Measurements from ENCODE around the gene CCDC192. TPM values are rescaled to one million over a fixed set of nuclear protein-coding genes. Genes with fewer than 3 reads are reported as not detected.
"Not testable (repeated sequence)": the region's sequence is repeated elsewhere in the genome, so short reads cannot be mapped to it uniquely, and the experiment has no call there.

CCDC192 gene
- total RNA-seq, 2 donors from 2014 or later, result not detected

DNA sequence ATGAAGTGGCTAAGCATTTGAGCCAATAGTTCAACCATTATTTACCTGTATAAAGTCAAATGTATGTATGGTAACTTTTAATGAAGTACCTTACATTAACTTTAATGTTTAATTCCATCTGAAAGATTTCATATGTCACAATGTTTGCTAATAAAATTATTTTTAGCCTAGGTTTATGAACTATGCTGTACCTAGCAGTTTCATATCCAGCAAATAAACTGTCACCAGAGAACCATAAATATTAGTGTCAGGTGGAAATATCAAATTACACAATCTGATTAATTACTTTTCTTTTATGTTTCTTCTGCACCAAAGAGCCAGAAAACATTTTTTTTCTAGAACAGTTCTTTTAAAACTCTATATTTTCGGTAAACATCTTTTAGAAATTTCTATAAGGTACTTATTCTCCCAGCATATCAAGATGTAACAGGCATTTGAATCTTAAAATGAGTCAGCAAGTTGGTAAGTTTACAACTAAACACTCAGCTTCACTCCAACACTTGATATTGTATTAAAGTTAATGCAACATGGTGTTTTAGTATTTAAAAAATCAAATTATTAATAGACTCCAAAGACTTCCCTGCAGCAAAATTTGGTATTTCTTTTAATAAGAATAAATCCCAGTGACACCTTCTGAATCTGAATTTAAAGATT lies 8.5 kb upstream of the CCDC192 start:
- H3K9me3 Mint-ChIP-seq, result peaks cover 0 to 4% of the 10 kb centered on the region in 2 donors
- no peak overlapping the region for H3K27ac Mint-ChIP-seq
- ATAC-seq, result no peak
- no peaks in the 10 kb centered on the region for H3K36me3 Mint-ChIP-seq
- no peak for DNase-seq (ENCODE audit: low spot score in 2 of 2)

DNA sequence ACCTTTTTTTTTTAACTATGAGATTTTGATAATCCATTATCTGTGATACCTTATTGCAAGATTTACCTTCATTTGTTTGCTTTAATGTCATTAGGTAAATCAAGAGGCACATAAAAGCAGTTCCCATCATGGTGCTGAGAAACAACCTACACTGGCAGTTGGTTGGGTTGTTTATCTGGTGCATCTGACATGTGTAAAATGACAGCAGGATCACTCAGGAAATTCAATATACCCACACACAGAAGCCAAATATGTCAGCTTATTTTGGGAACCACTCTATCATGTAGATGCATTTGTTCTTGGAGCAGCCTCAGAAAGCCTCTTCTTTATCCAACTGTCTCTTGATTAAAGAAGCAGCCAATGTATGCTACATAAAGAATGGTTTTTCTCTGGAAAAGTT lies 7.8 kb upstream of the CCDC192 start:
- H3K9me3 Mint-ChIP-seq, result peaks cover 0 to 4% of the 10 kb centered on the region in 2 donors
- DNase-seq (ENCODE audit: low spot score in 2 of 2) (no peak), ATAC-seq (no peak)
- no peaks in the 10 kb centered on the region for H3K36me3 Mint-ChIP-seq
- no peak overlapping the region for H3K27ac Mint-ChIP-seq

DNA sequence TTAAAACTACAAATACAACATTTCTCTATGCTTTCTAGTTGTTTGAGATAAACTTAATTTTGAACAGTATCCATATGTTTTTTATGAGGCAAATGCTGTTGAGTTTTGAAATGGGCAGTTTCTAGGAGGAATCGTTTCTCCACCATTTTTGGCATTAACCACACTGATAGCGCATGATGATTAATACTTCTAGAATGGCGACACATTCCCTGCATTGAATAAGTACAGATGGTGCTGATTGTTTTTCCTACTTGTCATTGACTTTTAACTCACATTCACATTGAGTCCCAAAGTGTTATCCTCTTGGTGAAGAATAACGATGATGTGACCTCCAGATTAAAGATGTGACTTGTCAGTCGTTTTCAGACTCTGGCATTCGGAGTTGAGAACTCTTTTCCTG lies 6.5 kb upstream of the CCDC192 start:
- ATAC-seq, result no peak
- Mint-ChIP-seq H3K36me3 (no peaks in the 10 kb centered on the region), H3K9me3 (no peaks in the 10 kb centered on the region), H3K27ac (no peak overlapping the region)
- no peak for DNase-seq (ENCODE audit: low spot score in 2 of 2)

DNA sequence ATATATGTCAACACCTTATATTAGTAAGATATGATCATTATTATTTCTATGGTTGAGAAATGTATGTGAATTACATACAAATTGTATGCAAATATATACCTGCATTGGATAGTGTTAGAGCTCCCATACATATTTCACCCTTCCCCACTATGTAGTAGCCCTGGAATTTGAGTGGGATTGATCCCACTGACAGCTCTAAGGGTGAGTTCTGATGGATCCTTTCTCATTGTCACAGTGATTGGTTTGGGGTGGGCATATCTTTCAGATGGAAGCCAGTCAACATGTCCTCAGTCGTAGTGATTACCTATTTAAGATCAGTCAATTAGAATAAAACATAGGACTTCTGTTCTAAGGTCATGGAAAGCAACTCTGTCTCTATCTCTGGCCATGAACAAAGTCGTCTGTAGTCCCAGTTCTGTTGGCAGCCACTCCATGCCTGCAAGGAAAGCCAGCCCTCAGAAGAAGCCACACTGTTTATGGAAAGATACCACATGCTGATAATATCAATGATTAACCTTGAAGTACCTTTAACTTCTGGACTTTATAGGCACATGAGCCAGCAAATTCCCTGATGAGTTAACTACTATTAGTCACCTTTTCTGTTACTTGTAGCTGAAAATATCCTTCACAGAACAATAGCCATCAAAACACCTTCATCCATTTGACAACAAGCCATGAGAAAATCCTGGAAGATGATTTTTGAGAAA lies 5.1 kb upstream of the CCDC192 start:
- no peaks in the 10 kb centered on the region for H3K36me3 Mint-ChIP-seq
- DNase-seq (ENCODE audit: low spot score in 2 of 2), result no peak
- no peaks in the 10 kb centered on the region for H3K9me3 Mint-ChIP-seq
- no peak for ATAC-seq
- no peak overlapping the region for H3K27ac Mint-ChIP-seq

DNA sequence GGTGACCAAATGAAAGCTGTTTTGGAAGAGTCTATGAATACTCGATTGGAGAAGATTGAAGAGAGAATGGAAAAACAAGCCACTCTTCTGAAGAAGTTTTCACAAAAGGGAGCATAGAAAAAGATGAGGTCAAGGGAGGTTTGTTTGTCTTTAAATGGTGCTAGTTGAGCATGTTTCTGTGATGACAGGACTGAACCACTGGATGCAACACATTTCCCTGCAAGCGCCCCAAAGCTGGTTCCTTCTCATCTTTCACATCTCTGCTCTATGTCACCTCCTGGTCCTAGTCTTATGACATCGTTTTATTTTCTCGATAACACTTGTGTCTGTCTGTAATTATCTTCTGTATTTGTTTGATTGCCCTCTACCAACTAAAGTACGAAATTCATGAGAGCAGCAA lies 3.8 kb upstream of the CCDC192 start:
- Mint-ChIP-seq H3K9me3 (no peaks in the 10 kb centered on the region), H3K36me3 (no peaks in the 10 kb centered on the region), H3K27ac (no peak overlapping the region)
- ATAC-seq (no peak), DNase-seq (ENCODE audit: low spot score in 2 of 2) (no peak)

DNA sequence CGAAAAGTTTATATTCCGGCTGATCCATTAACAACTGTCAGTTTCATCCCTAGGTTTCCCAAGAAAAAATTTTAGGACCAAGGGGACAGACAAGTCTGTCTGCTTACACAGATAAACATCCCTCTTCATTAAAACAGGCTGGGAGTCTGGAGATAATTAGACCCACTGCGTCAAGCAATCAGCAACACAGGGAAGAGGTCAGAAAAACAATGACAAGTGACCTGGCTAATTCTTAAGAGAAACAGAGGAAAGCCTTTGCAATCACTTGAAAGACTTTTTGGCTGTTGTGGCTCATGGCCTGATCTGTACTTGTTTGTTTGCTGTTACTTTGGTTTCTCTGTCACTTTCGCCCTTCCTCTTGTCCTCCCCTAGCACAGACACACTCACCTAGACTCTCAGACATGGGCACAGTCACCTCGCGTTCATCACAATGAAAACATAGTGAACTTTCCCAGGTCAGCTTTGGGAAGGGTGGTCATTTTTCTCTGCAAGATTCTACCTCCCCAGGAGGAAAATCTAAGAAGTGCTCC lies 2.9 kb upstream of the CCDC192 start:
- Mint-ChIP-seq H3K36me3 (no peaks in the 10 kb centered on the region), H3K9me3 (no peaks in the 10 kb centered on the region), H3K27ac (no peak overlapping the region)
- DNase-seq (ENCODE audit: low spot score in 2 of 2), result no peak
- no peak for ATAC-seq

DNA sequence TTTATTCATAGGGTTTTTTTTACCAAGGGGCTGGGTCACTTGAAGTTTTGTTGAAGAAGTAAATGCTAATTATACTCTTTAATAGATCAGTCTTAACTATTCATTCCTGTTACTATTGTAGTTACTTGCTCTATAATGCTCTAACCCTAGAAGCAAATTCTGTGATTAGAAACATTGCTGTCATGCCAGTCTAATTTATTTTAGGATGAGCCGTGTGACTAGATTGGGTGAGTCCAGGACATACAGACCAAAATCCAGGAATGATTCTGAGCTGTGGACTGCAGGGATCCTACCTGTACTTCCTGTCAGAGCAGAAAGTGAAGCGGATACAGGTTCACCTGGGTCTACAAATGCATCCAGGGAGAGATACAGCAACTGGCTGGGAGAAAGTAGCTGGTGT lies 757 bp upstream of the CCDC192 start:
- Mint-ChIP-seq H3K9me3 (no peaks in the 10 kb centered on the region), H3K27ac (no peak overlapping the region), H3K36me3 (no peaks in the 10 kb centered on the region)
- ATAC-seq (no peak), DNase-seq (ENCODE audit: low spot score in 2 of 2) (no peak)

DNA sequence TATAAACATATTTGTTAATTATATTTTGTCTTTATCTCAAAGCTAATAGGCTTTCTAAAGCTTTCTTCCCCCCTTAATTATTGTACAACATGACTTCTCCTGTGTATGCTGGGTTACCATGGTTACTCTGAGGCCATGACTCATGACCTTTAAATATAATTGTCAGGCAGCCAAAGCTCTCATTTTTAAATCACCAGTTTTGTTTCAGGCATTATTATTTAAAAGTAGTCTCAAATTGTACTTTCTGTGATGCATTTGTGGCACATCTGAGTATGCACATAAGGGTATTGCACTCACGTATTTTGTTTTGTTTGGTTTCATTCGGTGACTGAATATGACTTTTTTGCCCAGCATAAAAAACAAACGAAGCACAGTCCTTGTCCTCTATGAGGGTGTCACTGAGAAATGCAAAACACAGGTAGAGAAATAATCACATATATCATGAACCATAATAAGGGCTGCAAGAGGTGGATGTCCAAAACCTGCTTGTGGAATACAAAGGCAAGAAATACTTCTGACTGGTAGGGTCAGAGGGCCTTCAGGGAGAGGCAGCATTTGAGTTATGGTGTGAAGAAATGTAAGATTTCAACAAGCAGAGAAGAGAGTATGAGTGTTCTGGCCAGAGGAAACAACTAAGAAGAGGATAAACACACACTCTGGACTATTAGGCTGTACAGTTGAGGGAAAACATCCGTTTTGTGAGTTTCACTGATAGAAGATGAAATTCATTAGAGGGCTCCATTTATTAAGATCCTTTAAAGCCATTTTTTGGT lies 2.1 kb downstream of the CCDC192 start:
- Mint-ChIP-seq H3K36me3 (no peaks in the 10 kb centered on the region), H3K9me3 (no peaks in the 10 kb centered on the region), H3K27ac (no peak overlapping the region)
- no peak for DNase-seq (ENCODE audit: low spot score in 2 of 2)
- peak in 1 of 2 donors; percentile 60 for ATAC-seq

DNA sequence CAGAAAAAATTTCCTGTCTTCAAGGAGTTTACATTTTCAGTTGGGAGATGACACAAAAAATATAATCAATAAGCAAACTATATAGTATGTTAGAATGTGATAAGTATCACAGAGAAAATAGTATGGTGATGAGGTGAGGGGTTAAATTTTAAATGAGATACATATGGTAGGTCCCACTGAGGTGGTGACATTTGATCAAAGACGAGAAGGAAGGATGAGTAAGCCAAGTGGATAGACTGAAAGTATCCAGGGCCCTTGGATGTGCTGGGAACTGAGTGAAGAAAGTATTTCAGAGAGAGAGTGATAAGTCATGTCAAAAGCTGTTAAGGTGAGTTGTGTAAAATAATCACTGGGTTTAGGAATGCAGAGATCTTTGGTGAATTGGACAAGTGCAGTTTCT lies 3.5 kb downstream of the CCDC192 start:
- H3K27ac Mint-ChIP-seq, result no peak overlapping the region
- no peaks in the 10 kb centered on the region for H3K9me3 Mint-ChIP-seq
- no peaks in the 10 kb centered on the region for H3K36me3 Mint-ChIP-seq
- DNase-seq (ENCODE audit: low spot score in 2 of 2), result no peak
- no peak for ATAC-seq

DNA sequence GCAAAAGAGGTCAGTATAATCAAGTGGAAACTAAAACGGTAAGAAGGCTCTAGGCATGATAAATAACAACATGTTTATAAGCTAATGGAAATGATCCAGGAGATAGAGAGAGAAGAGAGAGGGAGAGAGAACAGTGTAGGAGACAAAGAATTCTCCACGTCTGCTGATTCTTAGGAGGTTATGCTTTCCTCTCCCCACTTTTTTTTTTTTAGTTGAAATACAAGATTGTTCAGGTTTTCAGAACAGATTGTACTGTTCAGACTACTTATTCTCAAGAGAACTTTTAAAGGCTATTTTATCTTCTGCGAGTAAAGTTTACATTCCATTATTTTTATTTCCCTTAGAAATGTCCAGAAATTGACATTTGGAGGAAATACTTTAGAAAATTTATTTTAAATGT lies 4.0 kb downstream of the CCDC192 start:
- no peaks in the 10 kb centered on the region for H3K9me3 Mint-ChIP-seq
- DNase-seq (ENCODE audit: low spot score in 2 of 2) (no peak), ATAC-seq (no peak)

DNA sequence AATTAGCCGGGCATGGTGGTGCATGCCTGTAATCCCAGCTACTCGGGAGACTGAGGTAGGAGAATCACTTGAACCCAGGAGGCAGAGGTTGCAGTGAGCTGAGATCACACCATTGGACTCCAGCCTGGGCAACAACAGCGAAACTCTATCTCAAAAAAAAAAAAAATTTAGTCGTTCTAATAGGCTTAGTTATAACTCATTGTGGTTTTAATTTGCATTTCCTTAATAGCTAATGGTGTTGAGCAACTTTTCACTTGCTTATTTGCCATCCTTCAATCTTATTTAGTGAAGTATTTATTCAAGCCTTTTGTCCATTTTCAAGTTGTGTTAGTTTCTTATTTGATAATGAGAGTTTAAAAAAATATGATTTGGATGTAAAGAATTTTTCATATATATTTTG lies 9.9 kb downstream of the CCDC192 start:
- not testable (repeated sequence) for H3K9me3 Mint-ChIP-seq; ATAC-seq; DNase-seq (ENCODE audit: low spot score in 2 of 2); H3K36me3 Mint-ChIP-seq; H3K27ac Mint-ChIP-seq

More for the DNA sequence above, 4.0 kb downstream of the CCDC192 start:
- Mint-ChIP-seq H3K36me3 (no peaks in the 10 kb centered on the region), H3K27ac (no peak overlapping the region)

DNA sequence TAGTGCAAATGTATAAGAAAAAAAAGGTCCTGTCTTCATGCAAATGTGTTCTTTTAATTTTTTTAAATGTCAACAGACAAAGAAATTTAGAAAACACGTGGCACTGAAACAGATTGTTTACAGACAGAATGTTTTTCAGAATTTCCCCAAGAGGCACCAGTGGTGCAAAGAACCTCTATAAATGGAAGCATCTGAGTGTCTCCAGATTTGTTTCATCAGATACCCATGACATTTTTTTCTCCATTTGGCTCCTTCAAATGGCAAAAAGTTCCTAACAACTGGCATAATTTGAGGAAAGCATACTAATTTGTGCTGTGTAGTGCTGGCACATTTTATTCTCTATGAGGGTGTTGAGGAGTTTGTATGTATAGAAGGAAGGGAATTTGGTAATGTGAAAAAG lies 15.0 kb downstream of the CCDC192 start:
- peaks cover 9% of the 10 kb centered on the region in 2 donors for H3K9me3 Mint-ChIP-seq
- peaks cover 6% of the 10 kb centered on the region in 2 donors for H3K36me3 Mint-ChIP-seq
- ATAC-seq, result no peak
- DNase-seq (ENCODE audit: low spot score in 2 of 2), result no peak
- no peak overlapping the region for H3K27ac Mint-ChIP-seq

DNA sequence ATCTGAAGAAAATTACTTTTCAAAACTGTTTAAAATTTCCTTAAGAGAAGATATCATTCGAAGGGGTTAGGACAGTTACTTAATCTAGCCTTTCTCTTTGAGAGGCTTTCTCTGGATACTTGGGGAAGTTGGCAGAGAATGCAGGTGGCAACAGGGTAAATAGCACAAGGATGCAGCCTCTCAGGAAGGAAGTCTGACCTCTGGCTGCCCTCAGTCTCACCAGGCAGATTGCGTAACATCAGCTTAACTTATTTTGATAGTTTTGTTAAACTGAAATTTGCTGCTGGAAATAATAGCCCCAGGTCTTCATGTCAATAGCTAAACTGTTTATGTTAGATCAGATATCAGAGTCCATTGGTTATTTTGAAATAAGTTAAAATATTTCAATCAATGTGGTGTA lies 20.4 kb downstream of the CCDC192 start:
- peaks cover 9% of the 10 kb centered on the region in 2 donors for H3K9me3 Mint-ChIP-seq
- H3K36me3 Mint-ChIP-seq, result peaks cover 6% of the 10 kb centered on the region in 2 donors
- ATAC-seq (no peak), DNase-seq (ENCODE audit: low spot score in 2 of 2) (no peak)
- H3K27ac Mint-ChIP-seq, result no peak overlapping the region

DNA sequence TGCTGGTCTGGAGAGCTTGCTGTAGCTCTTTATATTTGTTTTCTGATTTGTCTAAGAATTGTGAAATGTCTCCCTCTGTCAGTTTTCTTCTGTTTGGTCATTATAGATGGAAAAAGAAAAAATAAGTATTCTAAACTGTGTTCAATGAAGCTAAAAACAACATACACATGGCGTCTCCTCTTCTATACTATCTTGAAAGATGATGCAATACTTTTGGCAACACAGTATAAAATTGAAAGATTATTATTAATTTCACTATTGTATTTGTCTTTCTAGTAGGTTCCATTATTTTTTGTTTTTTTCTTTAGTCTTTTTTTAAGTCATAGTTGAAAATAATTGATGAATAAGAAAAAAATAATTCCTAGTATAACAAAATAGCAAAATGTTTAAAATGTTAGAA lies 22.5 kb downstream of the CCDC192 start:
- H3K27ac Mint-ChIP-seq, result no peak overlapping the region
- no peak for ATAC-seq

DNA sequence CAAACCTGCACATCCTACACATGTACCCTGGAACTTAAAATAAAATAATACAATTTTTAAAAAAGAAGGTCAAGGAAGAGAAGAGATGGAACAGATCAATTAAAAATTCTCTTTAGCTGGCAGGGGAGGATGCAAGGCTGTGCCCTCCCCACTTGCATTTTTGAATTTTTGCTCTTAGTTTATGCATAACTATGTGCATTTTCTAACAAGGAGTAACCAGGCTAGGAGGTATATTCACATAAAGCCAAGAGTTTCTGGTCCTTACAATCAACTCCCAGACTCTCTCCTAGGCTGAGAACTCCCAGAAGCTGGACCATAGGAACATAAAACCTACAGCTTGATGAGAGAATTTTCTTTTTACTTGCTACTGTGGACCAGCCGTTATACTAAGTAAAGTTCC lies 29.8 kb downstream of the CCDC192 start:
- Mint-ChIP-seq H3K36me3 (peaks cover 0 to 7% of the 10 kb centered on the region in 2 donors), H3K27ac (no peak overlapping the region), H3K9me3 (peaks cover 0 to 10% of the 10 kb centered on the region in 2 donors)
- no peak for DNase-seq (ENCODE audit: low spot score in 2 of 2)
- no peak for ATAC-seq

More for the DNA sequence above, 22.5 kb downstream of the CCDC192 start:
- Mint-ChIP-seq H3K9me3 (peaks cover 9 to 15% of the 10 kb centered on the region in 2 donors), H3K36me3 (peaks cover 6 to 13% of the 10 kb centered on the region in 2 donors)
- DNase-seq (ENCODE audit: low spot score in 2 of 2), result no peak

DNA sequence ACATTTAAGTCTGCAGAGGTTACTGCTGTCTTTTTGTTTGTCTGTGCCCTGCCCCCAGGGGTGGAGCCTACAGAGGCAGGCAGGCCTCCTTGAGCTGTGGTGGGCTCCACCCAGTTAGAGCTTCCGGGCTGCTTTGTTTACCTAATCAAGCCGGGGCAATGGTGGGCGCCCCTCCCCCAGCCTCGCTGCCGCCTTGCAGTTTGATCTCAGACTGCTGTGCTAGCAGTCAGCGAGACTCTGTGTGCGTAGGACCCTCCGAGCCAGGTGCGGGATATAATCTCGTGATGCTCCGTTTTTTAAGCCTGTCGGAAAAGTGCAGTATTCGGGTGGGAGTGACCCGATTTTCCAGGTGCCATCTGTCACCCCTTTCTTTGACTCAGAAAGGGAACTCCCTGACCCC lies 36.2 kb downstream of the CCDC192 start:
- ATAC-seq; H3K9me3 Mint-ChIP-seq; DNase-seq (ENCODE audit: low spot score in 2 of 2); H3K27ac Mint-ChIP-seq; H3K36me3 Mint-ChIP-seq: not testable (repeated sequence)

DNA sequence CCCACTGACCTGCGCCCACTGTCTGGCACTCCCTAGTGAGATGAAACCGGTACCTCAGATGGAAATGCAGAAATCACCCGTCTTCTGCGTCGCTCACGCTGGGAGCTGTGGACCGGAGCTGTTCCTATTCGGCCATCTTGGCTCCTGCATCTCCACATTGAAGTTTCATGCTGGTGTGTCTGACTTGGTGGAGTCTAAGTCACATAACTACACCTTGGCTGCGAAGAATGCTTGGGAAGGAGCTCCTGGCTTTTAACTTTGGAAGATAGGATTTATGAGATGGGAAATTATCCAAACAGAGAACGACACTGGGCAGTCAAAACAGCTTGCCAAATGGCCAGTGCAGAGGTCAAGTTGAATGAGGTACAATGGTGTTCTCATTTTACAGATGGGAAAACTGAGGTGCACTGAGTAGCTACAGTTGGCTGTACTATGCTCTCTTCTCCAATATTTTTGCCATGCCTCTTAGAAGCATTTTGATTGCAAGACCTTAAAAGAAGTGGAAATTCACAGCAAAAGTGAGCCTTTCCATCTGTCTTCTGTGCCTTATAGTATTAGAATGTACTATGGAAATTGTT lies 36.7 kb downstream of the CCDC192 start:
- H3K36me3 Mint-ChIP-seq, result peaks cover 0 to 4% of the 10 kb centered on the region in 2 donors
- H3K27ac Mint-ChIP-seq, result no peak overlapping the region
- ATAC-seq (no peak), DNase-seq (ENCODE audit: low spot score in 2 of 2) (no peak)
- peaks cover 3% of the 10 kb centered on the region in 2 donors for H3K9me3 Mint-ChIP-seq

Measured in activated naive CD4-positive, alpha-beta T cell treated with anti-CD3 and anti-CD28 coated beads, Interleukin-2, amount 50 U/mL, for 72 hours (primary cell).